Mesothelial cell of epicardium (in vitro differentiated cells): ENCODE results near the gene CIDEA. TPM values are rescaled to one million over a fixed set of nuclear protein-coding genes. Genes with fewer than 3 reads are reported as not detected.

Experiments used
- DNase-seq, 2 experiments: peaks; one replicate each; pipeline ENCODE4 v3.0.0; 2021; ENCODE audit warnings: low spot score in 2 of 2; ENCODE audit not compliant: unreplicated experiment in 2 of 2
- H3K27ac Mint-ChIP-seq: 2 replicates; pipeline ENCODE4 v1.8.0; 2021; ENCODE audit warnings: mixed read lengths
- H3K27me3 Mint-ChIP-seq: 2 replicates; pipeline ENCODE4 v1.8.0; 2021; ENCODE audit warnings: low read depth, mixed read lengths
- H3K36me3 Mint-ChIP-seq: 2 replicates; pipeline ENCODE4 v1.8.0; 2021; ENCODE audit warnings: mixed read lengths
- H3K4me1 Mint-ChIP-seq: 2 replicates; pipeline ENCODE4 v1.8.0; 2021; ENCODE audit warnings: mixed read lengths
- H3K4me3 Mint-ChIP-seq: 2 replicates; pipeline ENCODE4 v1.8.0; 2021; ENCODE audit warnings: mild to moderate bottlenecking, moderate library complexity, mixed read lengths
- H3K9me3 Mint-ChIP-seq: 2 replicates; pipeline ENCODE4 v1.8.0; 2021; ENCODE audit warnings: mixed read lengths
- total RNA-seq: library from RNA; stranded (reverse); gene quantifications from 3 replicates; pipeline ENCODE4 v1.2.1, GENCODE V29; 2021
- TF ChIP-seq, protein P1 (sequence below): fragments of 200-600 bp; sonication (generic); IDR thresholded peaks from one replicate; pipeline ENCODE4 v1.5.0; 2021; ENCODE audit warnings: antibody characterized with exemption; ENCODE audit not compliant: unreplicated experiment

The CIDEA gene
- total RNA-seq, 1 donor from 2014 or later = not detected

DNA sequence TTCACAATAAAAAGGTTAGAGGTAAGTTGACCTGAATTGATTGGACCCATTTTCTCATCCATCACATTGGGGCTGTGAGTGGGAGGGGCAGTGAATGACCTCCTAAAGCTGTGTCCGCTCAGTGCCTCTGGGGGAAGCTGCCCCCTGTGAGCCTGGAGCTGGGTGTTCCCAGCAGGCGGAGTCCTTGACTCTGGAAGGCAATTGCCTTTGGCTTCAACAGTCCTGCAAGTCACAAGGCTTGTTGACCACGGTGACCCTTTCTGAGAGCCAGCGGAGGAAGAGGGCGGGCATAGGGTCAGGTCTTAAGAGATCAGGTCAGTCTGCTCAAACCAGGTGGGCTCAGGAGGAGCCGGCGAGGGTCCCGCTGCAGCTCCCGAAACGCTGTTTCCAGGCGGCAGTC, 1.1 kb upstream of the CIDEA start:
- Mint-ChIP-seq H3K27ac (no peak overlapping the region), H3K4me1 (peaks cover 31% of the 10 kb centered on the region), H3K9me3 (peaks cover 3% of the 10 kb centered on the region), H3K27me3 (peaks cover 88% of the 10 kb centered on the region), H3K4me3 (no peak overlapping the region), H3K36me3 (no peaks in the 10 kb centered on the region)
- DNase-seq = no peak
- TF ChIP-seq, protein P1, sequence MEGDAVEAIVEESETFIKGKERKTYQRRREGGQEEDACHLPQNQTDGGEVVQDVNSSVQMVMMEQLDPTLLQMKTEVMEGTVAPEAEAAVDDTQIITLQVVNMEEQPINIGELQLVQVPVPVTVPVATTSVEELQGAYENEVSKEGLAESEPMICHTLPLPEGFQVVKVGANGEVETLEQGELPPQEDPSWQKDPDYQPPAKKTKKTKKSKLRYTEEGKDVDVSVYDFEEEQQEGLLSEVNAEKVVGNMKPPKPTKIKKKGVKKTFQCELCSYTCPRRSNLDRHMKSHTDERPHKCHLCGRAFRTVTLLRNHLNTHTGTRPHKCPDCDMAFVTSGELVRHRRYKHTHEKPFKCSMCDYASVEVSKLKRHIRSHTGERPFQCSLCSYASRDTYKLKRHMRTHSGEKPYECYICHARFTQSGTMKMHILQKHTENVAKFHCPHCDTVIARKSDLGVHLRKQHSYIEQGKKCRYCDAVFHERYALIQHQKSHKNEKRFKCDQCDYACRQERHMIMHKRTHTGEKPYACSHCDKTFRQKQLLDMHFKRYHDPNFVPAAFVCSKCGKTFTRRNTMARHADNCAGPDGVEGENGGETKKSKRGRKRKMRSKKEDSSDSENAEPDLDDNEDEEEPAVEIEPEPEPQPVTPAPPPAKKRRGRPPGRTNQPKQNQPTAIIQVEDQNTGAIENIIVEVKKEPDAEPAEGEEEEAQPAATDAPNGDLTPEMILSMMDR = no peak

DNA sequence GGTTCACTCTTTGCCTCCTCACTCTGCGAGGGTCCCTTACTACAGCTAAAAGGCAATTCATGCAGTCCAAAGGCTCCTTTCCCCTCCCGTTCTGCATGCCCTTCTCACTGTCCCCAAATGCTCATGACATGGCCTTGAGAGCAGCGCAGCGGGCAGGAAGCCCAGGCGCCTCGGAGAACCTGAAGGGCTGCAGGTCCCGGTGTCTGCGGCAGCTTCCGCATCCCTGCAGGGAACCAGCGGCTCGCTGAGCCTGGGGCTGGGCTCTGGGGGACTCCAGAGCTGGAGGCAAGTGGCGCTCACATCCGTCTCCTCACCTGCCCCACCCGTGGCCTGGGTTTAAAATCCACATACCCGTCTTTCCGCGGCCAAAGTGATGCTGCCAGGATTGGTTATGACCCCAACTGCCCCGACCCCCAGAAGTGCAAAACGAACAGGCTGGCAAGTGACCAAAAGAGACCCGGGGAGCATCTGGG, 462 bp upstream of the CIDEA start:
- peaks cover 31% of the 10 kb centered on the region for H3K4me1 Mint-ChIP-seq
- H3K27ac Mint-ChIP-seq = no peak overlapping the region
- H3K27me3 Mint-ChIP-seq = peaks cover 83% of the 10 kb centered on the region
- H3K9me3 Mint-ChIP-seq = peaks cover 3% of the 10 kb centered on the region
- DNase-seq = peak in 1 of 2 experiments; percentile 48
- H3K4me3 Mint-ChIP-seq = peak overlapping the region; percentile 65
- H3K36me3 Mint-ChIP-seq = no peaks in the 10 kb centered on the region
- TF ChIP-seq, protein P1 = no peak

DNA sequence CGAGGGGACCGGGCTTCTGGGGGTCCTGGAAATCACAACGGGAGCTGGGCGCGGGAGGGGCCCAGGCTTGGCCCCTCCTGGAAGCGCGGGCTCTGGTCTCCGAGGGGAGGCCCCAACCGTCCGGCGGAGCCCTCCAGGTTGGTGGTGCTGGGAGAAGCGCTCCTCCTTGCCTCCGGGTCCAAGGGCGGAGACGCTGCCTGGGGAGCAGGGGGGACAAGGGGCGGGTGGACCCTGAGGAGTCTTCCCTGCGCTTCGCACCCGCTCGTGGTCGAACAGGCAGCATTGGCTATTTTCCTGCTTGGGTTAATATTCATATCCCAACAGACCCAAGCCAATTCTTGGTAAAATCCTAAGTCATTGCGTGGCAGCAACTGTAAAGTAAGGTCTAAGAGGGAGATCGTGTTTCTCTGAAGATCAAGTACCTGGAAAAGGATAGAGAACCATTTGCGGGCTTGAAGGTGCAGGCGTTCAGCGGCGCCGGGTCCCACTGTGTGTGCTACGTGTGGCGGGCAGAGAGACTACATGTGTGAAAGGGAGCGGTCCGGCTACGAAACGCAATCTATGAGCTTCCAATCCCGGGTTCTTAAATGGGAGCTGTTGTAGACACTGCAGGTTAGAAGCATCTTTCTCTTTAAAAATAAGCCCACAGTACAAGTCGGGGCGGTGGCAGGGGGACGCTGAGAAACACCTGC, 805 bp downstream of the CIDEA start:
- DNase-seq = no peak
- Mint-ChIP-seq H3K4me3 (peak overlapping the region; percentile 65), H3K27me3 (peaks cover 73% of the 10 kb centered on the region), H3K9me3 (no peaks in the 10 kb centered on the region), H3K36me3 (no peaks in the 10 kb centered on the region), H3K4me1 (peaks cover 31% of the 10 kb centered on the region), H3K27ac (no peak overlapping the region)
- TF ChIP-seq, protein P1 = no peak

DNA sequence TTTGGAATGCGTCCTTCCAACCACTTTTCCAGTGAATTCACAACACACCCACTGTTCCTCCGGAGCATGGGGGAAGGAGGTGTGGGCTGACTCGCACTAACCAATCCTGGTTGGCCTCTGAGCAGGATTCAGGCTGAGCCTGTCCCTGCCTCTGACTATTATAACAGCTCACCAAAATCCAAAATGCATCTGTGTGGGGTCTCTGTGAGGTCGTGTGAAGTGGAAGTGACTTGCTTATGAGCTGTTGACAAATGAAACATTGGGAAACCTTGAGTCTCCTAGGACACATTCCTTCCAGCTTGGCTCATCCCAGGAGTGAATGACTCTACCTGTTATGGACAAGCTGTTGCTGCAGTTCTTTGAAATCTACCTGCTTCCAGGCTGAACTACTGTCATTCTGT, 1.5 kb downstream of the CIDEA start:
- Mint-ChIP-seq H3K27me3 (peaks cover 71% of the 10 kb centered on the region), H3K4me1 (peaks cover 31% of the 10 kb centered on the region), H3K4me3 (no peak overlapping the region), H3K27ac (no peak overlapping the region), H3K9me3 (no peaks in the 10 kb centered on the region), H3K36me3 (no peaks in the 10 kb centered on the region)
- TF ChIP-seq, protein P1 = no peak
- no peak for DNase-seq

DNA sequence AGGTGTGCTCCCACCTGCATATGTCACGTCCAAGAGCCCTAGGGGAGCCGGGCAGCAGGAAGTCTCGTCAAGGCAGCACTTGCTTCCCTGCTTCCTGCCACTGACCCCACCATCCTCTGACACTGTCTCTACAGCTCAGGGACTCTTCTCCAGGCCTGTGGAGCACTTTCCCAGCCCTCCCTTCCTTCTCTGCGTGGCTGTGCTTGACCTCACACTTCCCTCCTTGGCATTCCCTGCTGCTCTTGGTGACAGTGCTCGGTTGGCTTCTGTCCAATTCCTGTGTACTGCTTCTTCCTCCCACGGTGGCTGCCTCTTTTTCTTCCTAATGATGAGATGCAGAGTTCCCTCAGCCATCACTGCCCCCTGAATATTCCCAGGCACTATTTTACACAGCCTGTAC, 2.8 kb downstream of the CIDEA start:
- H3K4me1 Mint-ChIP-seq = peaks cover 31% of the 10 kb centered on the region
- no peak for DNase-seq

More for the DNA sequence above, 2.8 kb downstream of the CIDEA start:
- H3K27ac Mint-ChIP-seq = no peak overlapping the region
- no peak overlapping the region for H3K4me3 Mint-ChIP-seq
- no peaks in the 10 kb centered on the region for H3K9me3 Mint-ChIP-seq
- TF ChIP-seq, protein P1 = no peak
- no peaks in the 10 kb centered on the region for H3K36me3 Mint-ChIP-seq
- H3K27me3 Mint-ChIP-seq = peaks cover 62% of the 10 kb centered on the region
